Fibroblast of skin of left biceps (primary cell): ENCODE results near the gene CLECL1.
"Not testable (repeated sequence)": the region's sequence is repeated elsewhere in the genome, so short reads cannot be mapped to it uniquely, and the experiment has no call there.

Source experiments
- DNase-seq, 2 experiments: peaks; one replicate each; pipeline ENCODE4 v3.0.0-alpha.2; 2013; ENCODE audit warnings: low read depth in 2 of 2

The CLECL1 gene

DNA sequence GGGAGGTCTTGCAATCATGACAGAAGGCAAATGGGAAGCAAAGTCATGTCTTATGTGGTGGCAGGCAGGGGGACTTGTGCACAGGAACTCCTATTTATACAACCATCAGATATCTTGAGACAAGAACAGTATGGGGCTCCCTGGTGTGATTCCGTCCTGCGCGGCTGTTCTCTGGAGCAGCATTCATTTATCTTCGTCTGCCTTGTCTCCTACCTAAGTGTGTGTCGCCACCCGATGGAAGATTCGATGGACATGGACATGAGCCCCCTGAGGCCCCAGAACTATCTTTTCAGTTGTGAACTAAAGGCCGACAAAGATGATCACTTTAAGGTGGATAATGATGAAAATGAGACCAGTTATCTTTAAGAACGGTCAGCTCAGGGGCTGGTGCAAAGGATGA is 37.7 kb downstream of the CLECL1 start:
- DNase-seq, result not testable (repeated sequence)

DNA sequence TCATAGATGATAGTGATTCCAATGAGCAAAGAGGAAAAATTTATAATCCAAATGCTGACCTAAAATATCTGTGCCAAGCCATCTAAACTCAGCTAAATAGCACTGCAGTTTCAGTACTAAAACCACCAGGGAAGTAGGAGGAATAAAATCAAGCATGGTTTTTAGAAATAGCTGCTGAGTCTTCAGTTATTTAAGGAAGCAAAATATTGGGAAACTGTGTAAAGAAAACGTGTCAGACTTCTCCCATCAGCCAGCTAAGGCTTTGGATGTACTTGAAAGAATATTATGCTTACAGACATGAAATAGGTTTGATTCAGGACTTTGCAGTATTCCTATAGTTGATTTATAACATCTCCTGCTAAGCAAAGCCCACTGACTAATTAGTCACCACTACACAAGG is 38.7 kb downstream of the CLECL1 start:
- no peak for DNase-seq

DNA sequence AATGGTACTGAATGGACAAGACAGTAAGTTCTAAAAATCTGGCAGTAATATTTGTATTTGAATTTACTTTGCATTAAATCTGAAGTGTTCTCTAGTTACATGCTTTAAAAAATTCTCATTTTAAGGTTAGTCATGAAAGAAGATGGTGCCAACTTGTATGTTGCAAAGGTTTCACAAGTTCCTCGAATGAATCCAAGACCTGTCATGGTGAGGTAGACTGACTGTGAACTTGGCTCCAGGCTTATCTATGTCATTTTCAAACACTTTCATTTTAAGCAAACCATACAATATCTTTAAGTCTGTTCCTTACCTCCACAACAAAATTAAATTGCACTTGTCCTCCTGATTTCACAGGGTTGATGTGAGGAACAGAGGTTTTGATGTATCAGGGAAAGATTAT is 40.0 kb downstream of the CLECL1 start:
- DNase-seq, result no peak

DNA sequence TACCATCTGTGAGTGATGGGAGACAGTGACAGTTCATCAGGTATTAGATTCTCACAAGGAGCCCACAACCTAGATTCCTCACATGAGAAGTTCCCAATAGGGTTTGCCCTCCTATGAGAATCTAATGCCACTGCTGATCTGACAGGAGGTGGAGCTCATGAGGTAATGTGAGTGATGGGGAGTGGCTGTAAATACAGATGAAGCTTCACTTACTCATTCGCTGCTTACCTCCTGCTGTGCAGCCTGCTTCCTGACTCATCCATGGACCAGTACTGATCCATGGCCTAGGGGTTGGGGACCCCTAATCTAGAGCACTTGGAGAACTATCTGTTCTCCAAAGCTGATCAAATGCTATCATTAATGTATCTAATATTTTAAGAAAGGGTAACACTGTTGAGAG is 45.7 kb downstream of the CLECL1 start:
- no peak for DNase-seq

DNA sequence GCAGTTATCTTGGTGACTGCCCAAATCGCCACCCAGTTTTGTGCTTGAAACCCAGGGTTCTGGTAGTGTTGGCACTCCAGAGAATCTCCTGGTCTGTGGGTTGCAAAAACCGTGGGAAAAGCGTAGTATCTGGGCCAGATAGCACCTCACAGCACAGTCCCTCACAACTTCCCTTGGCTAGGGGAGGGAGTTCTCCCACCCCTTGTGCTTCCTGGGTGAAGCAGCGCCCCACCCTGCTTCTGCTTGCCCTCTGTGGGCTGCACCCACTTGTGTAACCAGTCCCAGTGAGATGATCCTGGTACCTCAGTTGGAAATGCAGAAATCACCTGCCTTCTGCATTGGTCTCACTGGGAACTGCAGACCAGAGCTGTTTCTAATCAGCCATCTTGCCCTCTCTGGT is 47.0 kb downstream of the CLECL1 start:
- no peak for DNase-seq

DNA sequence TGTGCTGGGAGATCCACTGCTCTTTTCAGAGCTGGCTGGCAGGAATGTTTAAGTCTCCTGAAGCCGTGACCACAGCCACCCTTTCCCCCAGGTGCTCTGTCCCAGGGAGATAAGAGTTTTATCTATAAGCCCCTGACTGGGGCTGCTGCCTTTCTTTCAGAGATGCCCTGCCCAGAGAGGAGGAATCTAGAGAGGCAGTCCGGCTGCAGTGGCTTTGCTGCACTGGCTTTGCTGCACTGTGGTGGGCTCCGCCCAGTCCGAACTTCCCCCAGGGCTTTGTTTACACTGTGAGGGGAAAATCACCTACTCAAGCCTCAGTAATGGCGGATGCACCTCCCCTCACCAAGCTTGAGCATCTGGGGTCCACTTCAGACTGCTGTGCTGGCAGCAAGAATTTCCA is 47.5 kb downstream of the CLECL1 start:
- not testable (repeated sequence) for DNase-seq

DNA sequence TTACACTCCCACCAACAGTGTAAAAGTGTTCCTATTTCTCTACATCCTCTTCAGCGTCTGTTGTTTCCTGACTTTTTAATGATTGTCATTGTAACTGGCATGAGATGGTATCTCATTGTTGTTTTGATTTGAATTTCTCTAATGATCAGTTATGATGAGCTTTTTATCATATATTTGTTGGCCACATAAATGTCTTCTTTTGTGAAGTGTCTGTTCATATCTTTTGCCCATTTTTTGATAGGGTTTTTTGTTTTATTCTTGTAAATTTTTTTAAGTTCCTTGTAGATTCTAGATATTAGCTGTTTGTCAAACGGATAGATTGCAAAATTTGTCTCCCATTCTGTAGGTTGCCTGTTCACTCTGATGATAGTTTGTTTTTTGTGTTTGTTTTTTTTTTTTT is 49.9 kb downstream of the CLECL1 start:
- DNase-seq, result not testable (repeated sequence)

DNA sequence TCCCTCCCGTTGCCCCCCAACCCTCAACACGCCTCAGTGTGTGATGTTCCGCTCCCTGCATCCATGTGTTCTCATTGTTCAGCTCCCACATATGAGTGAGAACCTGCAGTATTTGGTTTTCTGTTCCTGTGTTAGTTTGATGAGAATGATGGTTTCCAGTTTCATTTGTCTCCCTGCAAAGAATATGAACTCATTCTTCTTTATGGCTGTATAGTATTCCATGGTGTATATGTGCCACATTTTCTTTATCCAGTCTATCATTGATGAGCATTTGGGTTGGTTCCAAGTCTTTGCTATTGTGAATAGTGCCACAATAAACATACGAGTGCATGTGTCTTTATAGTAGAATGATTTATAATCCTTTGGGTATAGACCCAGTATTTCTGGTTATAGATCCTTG is 50.4 kb downstream of the CLECL1 start:
- not testable (repeated sequence) for DNase-seq

DNA sequence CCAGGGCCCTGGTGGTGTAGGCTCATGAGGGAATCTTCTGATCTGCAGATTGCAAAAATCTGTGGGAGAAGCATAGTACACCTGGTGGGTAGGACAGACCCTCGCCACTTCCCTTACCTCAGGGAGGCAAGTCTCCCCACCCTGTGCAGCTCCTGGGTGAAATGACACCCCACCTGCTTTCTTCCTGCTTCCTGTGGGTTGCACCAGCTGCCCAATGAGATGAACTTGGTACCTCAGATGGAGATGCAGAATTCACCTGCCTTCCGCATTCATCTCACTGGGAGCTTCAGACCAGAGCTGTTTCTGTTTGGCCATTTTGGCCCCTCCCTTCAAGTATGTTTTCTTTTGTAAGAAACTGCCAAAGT is 58.7 kb downstream of the CLECL1 start:
- no peak for DNase-seq

DNA sequence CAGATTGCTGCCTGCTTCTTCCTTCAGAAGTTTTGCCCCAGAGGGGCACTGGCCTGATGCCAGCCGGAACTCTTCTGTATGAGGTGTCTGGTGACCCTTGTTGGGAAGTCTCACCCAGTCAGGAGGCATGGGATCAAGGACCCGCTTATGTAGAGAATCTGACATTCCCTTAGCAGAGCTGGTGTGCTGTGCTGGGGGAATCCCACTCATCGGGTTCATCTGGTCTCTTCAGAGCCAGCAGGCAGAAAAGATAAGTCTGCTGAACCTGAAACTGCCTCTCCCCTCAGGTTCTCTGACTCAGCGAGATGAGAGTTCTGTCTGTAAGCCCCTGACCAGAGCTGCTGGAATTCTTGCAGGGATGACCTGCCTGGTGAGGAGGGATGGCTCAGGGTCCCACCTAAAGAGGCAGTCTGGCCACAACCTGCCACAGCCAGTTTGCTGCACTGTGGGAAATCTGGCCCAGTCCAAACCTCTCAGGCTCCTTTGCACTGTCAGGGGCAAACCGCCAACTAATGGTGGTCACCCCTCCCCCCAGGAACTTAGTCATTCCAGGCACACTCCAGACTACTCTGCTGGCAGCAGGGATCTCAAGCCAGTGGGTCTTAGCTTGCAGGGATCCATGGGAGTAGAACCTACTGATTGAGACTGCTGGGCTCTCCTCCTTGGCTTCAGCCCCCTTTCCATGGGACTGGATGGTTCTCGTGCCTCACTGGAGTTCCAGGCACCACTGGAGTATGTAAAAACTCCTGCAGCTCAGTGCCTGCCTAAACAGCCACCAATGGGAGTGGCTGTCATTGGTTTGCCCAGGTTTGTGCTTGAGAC is 59.3 kb downstream of the CLECL1 start:
- peak; percentile 79 to 80 for DNase-seq
